ENCODE data around the gene ZNF768. TPM values are rescaled to one million over a fixed set of nuclear protein-coding genes. Genes with fewer than 3 reads are reported as not detected.
A peak's percentile ranks its signal among the peaks of the same experiment; 100 is the strongest.

The ZNF768 gene
- total and polyA plus RNA-seq, 12 donors: 36.0 to 75.1 (median 45.9) TPM

DNA sequence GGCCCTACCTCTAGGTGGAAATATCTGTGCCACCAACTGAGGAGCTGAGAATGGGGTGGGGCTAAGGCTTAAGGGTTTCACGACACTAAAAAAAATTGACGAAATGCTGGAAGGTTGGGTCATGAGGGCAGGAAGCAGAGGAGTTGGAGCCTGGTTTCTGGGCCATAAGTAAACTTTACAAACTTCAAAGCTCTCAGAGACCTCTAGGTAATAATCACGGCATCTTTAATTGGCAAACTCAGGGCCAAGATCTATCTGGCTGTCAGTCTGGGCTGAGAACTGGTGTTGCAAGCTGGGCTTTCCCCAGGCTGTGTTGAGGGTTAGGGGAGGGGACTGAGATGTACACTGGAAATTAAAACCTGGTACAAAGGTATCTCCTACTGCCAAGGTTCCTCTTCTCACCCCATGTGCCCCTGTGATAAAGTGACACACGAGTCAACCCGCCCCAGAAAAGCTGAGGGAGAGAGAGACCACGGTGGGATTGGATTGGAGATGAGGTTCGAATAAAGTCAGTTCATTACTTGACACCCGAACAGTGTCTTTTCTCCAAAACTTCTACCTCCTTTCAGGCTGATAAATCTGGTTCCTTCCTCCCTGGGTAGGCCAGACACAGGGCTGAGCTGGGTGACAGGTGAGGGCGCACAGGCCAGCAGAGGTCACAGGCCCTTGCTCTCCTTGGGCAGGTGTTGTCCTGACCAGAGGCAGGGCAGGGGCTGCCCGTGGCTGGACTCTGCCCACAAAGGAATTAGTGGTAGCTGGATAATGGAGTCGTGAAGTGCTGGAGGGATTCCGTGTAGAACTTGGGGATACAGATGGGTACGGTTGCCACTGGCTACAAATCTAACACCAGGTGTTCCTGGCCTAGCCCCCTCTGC is 4.0 kb upstream of the ZNF768 start:
- TF ChIP-seq, protein P1, sequence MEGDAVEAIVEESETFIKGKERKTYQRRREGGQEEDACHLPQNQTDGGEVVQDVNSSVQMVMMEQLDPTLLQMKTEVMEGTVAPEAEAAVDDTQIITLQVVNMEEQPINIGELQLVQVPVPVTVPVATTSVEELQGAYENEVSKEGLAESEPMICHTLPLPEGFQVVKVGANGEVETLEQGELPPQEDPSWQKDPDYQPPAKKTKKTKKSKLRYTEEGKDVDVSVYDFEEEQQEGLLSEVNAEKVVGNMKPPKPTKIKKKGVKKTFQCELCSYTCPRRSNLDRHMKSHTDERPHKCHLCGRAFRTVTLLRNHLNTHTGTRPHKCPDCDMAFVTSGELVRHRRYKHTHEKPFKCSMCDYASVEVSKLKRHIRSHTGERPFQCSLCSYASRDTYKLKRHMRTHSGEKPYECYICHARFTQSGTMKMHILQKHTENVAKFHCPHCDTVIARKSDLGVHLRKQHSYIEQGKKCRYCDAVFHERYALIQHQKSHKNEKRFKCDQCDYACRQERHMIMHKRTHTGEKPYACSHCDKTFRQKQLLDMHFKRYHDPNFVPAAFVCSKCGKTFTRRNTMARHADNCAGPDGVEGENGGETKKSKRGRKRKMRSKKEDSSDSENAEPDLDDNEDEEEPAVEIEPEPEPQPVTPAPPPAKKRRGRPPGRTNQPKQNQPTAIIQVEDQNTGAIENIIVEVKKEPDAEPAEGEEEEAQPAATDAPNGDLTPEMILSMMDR (IDR thresholded peaks at IDR 0.05): no peak
- H3K4me3 ChIP-seq: no peak overlapping the region
- H3K27me3 ChIP-seq: no peaks in the 10 kb centered on the region
- ATAC-seq: no peak
- peaks cover 5 to 43% (median 37%) of the 10 kb centered on the region in 9 donors for H3K4me1 ChIP-seq
- intact Hi-C loops (cut with DNase I): loop anchor here in 5 of 10 donors (5.0 to 10.0 kb wide), 6 partner anchors 42 to 466 kb away; partner anchors contain the start of genes ZNF785 (in 3 of the 5), ZNF688 (in 2 of the 5), ALDOA (in 1 of the 5) and SRCAP (in 1 of the 5)
- H3K36me3 ChIP-seq: peaks cover 0 to 36% (median 18%) of the 10 kb centered on the region in 9 donors
- H3K27ac ChIP-seq: no peak overlapping the region
- no peaks in the 10 kb centered on the region for H3K9me3 ChIP-seq
- DNase-seq: no peak
- WGBS, 2 donors: 86 to 88% methylated on average over 13 of the region's 13 CpGs

DNA sequence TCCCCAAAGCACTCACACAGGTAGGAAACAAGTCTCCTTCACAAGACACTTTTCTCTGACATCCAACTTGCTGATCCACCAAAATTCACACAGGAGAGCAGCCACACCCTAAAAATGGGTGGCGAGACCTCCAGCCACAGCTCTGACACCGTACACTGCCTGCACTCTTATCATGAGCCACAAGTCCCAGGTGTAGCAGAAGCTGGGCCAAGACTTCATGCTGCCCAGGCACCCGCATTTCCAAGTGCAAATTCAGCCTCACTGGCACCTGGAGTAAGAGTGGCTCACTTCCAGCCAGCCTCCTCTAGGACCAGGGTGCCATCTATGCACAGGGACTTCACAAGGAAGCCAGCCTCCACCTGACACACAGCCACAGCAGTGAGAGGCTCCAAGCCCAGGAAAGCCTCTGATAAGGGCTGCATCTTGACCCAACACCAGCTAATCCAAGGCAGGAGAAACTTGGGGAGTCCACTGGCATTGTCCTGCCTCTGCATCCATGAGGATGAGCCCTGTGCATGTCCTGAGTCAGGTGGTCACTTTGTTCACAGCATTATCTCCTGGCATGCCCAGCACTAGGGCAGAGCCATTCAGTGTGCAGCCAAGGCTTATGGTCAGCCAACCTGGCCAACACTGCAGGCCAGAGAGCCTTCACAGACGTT is 2.6 kb upstream of the ZNF768 start:
- Histone ChIP-seq H3K4me1 (peaks cover 8 to 52% (median 42%) of the 10 kb centered on the region in 9 donors), H3K9me3 (no peaks in the 10 kb centered on the region), H3K27me3 (no peaks in the 10 kb centered on the region), H3K36me3 (peaks cover 0 to 49% (median 18%) of the 10 kb centered on the region in 9 donors), H3K27ac (peak overlapping the region in 6 of 10 donors; percentile 94 to 100 (median 98)), H3K4me3 (no peak overlapping the region)
- ATAC-seq (no peak), DNase-seq (no peak)
- TF ChIP-seq, protein P1 (IDR thresholded peaks at IDR 0.05): no peak
- intact Hi-C loops (cut with DNase I): loop anchor here in 7 of 10 donors (5.0 to 10.0 kb wide), 7 partner anchors 43 to 126 kb away; partner anchors contain the start of genes SEPHS2 (in 4 of the 7), ZNF688 (in 4 of the 7), DCTPP1 (in 1 of the 7) and FBRS (in 1 of the 7)
- 72 to 80% methylated on average over 4 of the region's 4 CpGs for WGBS, 2 donors

DNA sequence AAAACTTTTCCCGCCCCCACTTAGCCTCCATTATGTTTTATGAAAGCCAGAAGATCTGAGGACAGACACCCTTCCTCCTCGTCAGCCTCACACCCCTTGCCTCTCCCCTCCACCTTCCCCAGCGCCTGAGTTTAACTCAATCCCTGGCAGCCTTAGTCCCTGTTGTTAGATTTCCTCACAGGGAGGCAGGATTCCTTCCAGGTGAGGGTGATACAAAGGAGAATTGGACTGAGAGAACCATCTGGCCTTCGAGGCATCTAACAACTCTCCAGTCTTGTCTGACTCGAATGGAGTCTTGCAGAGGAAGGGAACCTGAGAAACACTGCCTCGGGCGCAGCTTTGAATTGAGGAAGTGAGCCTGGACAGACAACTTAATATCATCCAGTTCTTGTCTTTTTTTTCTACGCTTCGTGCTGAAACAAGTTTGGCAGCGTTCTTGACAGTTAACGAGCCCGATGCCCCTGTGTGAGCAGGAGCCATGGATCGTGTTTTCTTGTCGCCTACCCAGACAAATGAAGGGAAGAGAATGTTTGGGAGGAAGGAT is 1.3 kb upstream of the ZNF768 start:
- Histone ChIP-seq H3K27me3 (no peaks in the 10 kb centered on the region), H3K4me1 (peaks cover 8 to 43% (median 38%) of the 10 kb centered on the region in 9 donors), H3K4me3 (peak overlapping the region in 9 of 10 donors; percentile 4 to 87 (median 72)), H3K36me3 (peaks cover 0 to 41% (median 14%) of the 10 kb centered on the region in 9 donors), H3K27ac (peak overlapping the region in 9 of 10 donors; percentile 94 to 100 (median 99)), H3K9me3 (no peaks in the 10 kb centered on the region)
- WGBS, 2 donors: 22 to 23% methylated on average over 14 of the region's 14 CpGs
- no peak for ATAC-seq
- TF ChIP-seq, protein P1 (IDR thresholded peaks at IDR 0.05): no peak
- no peak for DNase-seq
- intact Hi-C loops (cut with DNase I): loop anchor here in 7 of 10 donors (2.0 to 10.0 kb wide), 10 partner anchors 31 to 127 kb away; partner anchors contain the start of genes SEPHS2 (in 5 of the 7), ZNF688 (in 4 of the 7), DCTPP1 (in 1 of the 7) and FBRS (in 1 of the 7)
